ENCODE measurements around the gene DAND5.

The DAND5 gene

GRCh38 chr19:12969292-12969988 lies at the start of gene DAND5:
DAND5 (plus strand) TSS chr19:12969576; CDS start chr19:12969661, 85 bp downstream.
- DNase-seq (ENCODE audit: extremely low read depth, low read depth) = no peak
- TF ChIP-seq CTCF (IDR thresholded peaks at IDR 0.05; ENCODE audit: low read depth, low read length) = no peak

GRCh38 chr19:12921047-12921446 lies 48.3 kb upstream of the DAND5 start:
- no peak for TF ChIP-seq CTCF (IDR thresholded peaks at IDR 0.05; ENCODE audit: low read depth, low read length)
- no peak for DNase-seq (ENCODE audit: extremely low read depth, low read depth)

GRCh38 chr19:12922959-12923358 lies 46.4 kb upstream of the DAND5 start:
- DNase-seq (ENCODE audit: extremely low read depth, low read depth) = no peak
- no peak for TF ChIP-seq CTCF (IDR thresholded peaks at IDR 0.05; ENCODE audit: low read depth, low read length)

GRCh38 chr19:12924621-12925310 lies 44.6 kb upstream of the DAND5 start:
- TF ChIP-seq CTCF (IDR thresholded peaks at IDR 0.05; ENCODE audit: low read depth, low read length) = no peak
- DNase-seq (ENCODE audit: extremely low read depth, low read depth) = no peak

- no peak for DNase-seq (ENCODE audit: extremely low read depth, low read depth)
- no peak for TF ChIP-seq CTCF (IDR thresholded peaks at IDR 0.05; ENCODE audit: low read depth, low read length)
Measured at GRCh38 chr19:12930002-12930645, 39.3 kb upstream of the DAND5 start.

GRCh38 chr19:12932392-12933286 lies 36.7 kb upstream of the DAND5 start:
- TF ChIP-seq CTCF (IDR thresholded peaks at IDR 0.05; ENCODE audit: low read depth, low read length) = no peak
- DNase-seq (ENCODE audit: extremely low read depth, low read depth) = no peak
